ENCODE data around the gene GALNT18.

The GALNT18 gene

DNA sequence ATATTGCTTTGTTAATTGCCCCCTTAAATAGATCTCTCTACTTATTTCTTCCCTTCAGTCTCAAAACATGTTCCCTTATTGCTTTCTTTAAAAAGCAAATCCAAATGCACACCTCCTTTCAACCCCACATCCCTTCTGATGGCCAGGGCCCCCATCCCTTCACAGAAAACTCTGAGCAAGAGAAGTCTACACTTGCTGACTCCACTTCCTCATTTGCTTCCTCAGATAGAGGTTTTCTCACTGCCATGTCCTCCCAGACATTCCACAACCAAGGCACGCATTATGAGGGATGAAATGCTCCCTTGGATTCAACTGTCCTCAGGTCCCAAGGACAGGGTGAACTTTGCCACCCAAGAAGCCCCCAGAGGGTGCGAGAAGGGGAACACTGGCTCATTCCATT is 311.9 kb downstream of the GALNT18 start:
- DNase-seq (ENCODE audit: low spot score): no peak

DNA sequence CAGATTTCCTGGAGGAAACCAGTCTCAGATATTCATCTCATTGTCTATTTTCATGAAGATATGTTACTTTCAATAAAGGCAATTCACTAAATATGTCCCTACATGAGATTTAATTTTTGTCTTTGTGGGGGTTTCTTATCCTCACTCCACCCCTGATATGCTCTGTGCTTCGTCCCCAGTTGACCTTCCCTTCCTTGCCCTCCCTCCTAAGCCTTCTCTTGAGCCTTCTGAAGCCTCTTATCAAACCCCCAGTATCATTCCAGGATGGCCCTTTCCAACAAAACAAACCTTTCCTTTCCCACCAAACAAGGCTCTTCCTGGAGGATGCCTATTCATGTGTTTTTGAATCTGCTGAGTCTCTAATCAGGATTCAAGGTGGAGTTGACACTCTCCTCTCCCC is 313.6 kb downstream of the GALNT18 start:
- DNase-seq (ENCODE audit: low spot score): no peak

DNA sequence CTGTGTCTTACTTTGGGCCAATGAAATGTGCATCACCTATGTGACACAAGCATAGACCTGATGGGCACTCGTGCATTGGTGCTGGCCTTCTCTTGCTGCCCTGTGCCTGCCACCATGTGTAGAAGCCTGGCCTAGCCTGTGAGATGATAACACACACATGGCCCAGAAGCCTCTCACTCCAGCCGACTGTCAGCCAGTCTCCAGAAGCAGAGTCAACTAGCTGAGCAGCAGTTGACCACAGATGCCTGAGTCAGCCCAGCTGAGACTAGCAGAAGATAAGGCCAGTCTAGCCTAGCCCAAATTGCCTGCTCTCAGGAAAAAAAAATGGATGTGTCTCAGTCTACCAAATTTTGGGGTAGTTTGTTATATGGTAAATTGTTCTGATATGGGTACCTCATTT is 314.9 kb downstream of the GALNT18 start:
- DNase-seq (ENCODE audit: low spot score): peak; percentile 28

DNA sequence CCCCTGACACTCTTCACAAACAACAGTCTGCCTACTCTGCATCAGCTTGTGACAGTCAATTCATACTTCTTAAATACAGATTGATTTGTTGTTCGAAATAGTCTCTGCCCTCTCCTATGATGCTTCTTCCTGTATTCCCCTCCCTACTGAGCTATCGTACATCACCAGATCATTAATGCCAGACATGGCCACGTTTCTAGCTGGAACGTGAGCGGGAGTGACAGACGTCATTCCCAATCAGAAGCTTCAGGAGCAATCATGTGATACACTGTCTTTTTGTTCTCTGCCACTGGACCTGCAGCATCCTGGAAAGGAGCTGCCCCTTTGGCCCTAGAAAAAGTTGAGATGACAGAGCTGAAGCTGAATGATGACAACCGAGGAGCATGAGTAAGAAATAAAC is 317.3 kb downstream of the GALNT18 start:
- no peak for DNase-seq (ENCODE audit: low spot score)

DNA sequence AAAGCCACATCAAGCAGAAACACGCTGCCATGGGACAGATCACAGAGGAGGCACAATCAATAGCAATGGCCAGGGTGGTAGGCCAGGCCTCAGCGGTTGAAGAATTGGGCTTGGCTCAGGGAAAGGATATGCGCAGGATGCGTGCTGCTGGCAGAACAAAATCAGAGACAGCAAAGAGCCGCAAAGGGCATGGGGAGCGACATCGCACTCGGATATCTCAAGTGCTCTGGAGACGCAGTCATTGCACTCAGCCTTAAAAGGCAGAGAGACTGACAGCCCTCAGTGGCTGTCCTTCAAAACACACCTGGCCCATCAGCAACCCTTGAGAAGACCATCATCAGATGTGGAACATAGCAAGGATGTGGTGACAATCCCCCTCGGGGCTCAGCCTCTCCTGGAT is 319.2 kb downstream of the GALNT18 start:
- no peak for DNase-seq (ENCODE audit: low spot score)

DNA sequence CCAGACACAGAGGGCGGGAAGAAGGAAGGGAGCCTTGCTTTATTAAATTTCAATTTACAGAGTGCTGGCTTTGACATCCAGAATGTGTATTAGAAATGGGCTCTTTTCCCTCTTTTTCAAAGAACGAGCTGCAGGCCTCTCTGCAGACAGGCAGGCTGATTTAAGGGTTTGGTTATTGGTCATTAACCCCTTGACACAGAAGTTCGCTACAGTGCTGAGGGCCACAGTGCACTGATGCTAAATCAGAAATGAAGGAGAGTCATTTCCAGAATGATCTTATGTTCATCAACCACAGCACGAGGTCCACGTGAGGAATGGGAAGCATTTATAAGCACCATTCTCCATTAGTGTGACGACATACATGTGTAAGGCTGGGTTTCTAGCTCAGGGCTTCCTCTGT is 320.6 kb downstream of the GALNT18 start:
- no peak for DNase-seq (ENCODE audit: low spot score)

DNA sequence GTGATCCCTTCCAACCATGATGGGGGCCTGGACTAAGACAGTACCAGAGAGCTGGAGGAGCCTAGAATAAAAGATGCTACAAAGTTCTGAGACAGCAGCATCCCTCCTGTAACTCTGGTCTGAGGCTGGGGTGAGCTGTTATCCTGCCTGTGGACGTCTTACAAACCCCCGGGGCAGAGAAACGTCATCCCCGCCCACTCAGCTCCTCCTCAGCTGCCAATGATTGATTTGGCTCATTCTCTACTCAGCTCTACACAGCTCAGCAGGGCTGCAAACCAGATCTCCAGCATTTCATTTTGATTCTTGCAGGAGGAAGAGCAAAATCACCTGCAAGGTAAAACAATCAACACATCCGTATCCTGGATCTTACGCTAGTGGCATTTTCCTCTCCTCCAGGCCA is 324.2 kb downstream of the GALNT18 start:
- DNase-seq (ENCODE audit: low spot score): no peak

DNA sequence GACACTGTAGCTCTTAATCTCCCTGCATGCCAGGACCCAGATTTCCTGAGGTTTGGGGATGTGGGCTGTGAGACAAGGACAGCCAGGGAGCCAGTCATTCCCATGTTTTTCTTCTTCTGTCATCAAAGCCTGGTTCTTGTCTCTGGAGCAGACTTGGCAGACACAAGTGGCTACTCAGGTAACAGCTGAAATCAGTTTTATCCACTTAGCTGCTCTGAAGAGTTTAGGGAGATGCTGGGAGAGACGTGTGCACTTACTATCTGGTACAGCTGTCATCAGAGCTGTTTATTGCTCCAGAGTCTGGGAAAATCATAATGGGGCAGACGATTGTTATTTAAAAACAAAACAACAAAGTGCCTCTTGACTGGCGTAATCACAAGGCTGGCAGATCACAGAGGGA is 325.4 kb downstream of the GALNT18 start:
- no peak for DNase-seq (ENCODE audit: low spot score)

DNA sequence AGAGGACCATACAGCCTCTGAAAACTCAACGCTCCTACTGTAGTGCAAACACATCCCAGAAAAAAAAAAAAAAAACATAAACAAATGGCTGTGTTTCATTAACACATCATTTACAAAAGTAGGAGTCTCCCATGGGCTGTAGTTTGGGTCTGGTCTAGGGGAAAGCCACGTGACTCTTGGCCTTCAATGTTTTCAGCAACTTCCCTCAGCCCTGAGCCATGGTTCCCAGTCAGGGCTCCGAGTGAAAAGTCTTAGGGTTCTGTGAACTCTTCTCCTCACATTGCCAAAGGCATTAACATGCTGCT is 327.3 kb downstream of the GALNT18 start:
- no peak for DNase-seq (ENCODE audit: low spot score)

DNA sequence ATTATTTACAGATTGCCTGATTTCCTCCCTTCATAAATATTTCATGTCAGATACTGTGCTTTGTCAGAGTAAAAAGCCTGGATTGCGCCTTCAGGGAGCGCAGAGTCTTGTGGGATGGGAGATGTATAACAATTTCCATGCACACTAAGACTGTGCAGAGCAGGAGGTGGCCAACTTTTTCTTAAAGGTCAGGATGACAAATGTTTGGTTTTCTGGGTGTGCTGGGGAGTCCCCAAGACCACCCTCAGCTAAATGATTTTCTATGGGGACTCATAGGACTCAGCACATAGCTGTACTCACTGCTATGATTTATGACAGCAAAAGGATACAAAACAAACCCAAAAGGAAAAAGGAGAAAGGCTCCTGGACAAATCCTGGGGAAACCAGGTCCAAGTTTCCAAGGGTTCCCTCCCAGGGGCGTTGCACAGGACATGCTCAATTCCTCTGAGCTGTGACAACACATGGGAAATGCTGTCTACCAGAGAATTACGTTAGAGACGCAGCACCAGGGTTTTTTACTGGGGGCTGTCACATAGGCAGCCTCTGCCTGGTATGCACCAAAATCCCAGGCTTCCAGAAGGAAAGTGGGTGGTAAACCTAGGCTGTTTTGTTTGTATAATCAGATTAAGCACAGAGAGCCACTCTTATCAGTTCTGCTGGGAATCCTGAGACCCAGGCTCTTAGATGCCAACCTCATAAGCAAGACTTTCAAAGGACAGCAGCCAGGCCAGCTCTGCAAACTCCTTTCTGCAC is 327.8 kb downstream of the GALNT18 start:
- DNase-seq (ENCODE audit: low spot score): no peak

DNA sequence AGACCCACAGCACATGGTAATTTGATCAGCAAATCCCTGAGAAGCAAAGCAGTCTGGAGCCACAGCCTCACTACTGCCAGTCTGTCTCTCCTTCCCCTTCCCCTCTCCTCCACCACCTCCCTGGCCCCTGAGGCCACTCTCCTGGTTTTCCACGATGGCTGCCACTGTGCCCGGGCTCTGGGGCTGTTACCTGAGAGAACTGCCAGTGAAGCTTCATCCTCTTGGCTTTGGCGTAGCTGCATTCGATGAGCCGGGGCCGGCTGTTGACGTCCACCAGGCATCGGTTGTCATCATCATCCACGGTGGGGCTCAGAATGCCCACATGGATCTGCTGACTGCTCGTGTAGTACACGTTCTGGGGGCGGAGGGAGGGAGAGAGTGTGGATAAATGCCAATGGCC is 329.0 kb downstream of the GALNT18 start:
- no peak for DNase-seq (ENCODE audit: low spot score)

DNA sequence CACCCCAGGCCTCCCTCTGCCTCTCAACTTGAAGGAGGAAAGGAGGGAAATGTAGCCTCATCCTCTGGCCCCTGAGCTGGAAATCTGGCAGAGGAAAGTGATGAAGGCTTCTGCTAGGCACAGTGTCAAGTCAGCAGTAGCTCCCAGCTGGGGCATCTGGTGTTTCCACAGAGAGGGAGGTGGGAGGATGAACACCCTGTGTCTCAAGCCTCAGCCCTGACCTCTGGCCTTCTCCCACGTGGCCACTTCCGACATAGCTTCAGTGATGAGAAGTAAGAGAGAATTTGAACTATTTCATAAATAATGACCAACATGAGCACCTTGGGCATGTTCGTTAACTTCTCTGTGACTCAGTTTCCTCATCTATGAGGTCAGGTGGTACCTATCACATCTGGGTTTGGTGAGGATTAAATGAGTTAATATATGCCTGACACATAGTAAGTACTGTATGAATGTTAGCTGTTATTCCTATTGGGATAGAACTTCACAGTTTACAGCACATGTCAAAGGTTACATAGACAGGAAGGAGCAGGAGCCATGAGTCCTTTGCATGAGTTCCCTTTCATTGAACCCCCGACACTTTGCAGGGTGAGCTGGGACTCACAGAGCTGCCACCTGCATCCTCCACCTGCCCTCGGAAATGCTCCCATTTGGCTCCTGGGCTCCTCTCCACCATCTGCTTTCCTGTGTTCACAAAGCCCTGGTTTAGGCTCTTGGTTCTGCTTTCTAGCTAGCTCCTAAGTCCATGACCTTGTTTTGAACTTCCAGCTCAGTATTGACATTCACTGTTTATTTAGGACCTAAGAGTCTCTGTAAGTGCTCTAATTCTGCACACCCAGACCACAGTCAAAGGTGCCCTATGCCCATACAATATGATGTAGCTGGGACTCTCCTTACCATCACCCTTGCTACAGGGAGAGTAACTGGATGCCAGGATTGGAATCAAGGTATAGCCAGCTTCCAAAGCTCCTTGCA is 330.5 kb downstream of the GALNT18 start:
- DNase-seq (ENCODE audit: low spot score): no peak

DNA sequence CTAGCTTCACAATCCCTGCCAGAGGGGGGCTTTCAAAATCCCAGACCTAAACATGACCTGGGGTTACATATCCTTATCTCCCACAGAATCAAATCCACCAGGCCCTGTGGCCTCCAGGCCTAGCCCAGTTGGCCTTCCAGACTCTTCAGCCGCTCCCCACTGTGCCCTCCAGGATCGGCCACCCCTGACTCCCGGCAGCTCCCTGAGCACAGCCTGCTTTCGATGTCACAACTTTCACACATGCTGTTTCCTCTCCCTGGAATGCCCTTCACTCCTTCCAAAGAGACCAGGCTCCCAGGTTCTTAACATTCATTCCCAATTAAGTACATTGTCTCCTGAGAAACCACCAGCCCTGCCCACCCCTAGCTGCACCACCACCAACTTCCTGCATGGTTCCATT is 331.5 kb downstream of the GALNT18 start:
- DNase-seq (ENCODE audit: low spot score): no peak

DNA sequence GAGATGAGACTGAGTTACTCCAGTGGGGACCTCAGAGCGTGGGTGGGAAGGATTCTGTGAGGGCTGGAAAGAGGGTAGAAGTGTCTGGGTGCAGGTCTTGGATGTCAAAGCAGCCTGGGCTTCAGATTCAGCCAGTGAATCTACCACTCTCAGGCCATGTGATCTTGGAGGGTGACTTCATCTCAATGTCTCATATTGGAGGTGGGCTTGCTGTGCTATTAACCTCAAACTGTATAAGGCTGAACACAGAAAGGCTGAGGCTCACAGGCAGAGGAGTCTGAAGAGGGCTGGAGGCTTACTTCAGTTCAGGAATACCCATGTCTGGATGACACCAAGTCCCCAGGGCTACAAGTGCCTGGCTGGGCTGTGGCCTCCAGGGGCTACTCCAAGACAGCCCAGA is 332.1 kb downstream of the GALNT18 start:
- no peak for DNase-seq (ENCODE audit: low spot score)

DNA sequence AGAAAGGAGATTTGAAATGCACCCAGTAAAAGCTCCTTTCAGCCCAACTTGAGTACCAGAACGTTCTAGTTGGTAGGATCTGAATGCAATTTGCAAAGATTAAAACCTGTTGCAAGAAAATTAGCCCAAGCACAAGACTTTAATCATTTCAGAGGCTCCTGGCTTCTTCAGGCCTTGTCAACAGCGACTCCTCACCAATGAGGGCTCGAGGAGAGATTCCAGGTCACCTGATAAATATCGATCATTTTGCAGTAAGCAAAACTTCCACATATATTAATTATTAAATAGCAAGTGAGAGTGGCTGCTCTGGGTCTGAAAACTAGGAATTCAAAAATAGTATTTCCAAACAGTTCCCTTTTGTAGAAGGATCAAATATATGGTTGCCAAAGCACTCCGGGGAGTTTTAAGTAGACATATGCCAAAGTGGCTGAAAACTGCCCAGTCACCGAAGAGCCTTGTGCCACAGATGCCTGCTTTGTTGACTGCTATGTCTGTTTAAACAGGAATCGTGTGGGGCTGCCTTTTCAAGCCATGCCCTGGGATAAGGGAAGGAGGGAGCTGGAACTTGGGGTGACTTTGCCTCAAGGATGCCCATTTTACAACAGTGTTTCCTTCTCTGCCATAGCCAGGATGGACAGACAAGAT is 332.7 kb downstream of the GALNT18 start:
- no peak for DNase-seq (ENCODE audit: low spot score)

DNA sequence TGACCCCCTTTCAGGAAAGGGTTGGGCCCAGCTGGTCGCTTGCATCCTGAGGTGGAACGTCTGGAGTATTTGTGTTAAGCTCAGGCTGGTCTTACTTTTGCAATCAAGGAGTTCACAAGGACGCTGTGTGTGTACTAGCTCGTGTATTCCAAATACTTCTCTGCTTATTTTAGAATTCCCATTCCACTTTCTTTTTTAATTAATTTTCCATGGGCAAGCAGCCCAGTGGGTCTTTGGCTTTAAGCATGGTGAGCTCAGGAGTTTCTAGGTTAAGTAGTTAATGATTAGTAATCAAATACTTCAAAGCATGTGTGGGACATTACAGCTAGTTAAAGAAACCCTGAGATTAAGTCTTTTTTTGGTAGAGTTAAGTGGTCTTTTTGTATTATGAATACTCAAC is 337.3 kb downstream of the GALNT18 start:
- peak; percentile 33 for DNase-seq (ENCODE audit: low spot score)

DNA sequence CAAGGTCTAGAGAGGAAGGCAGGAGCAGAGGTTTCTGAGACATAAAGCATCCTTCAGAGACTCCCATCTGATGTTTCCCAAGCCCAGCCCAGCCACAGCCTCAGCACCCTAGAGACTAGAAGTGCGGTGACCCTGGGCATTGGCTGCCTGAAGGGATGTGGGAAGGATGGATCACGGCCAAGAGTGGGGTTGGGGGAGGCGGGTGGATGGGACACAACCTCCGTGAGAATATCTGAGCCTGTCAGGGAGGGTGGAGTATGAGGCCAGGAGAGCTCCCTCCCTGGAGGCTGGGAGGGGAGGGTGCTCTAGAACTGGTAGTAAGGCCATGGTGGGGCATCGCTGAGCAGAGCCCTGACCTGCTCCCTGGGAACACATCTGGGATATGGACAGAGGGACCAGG is 340.2 kb downstream of the GALNT18 start:
- no peak for DNase-seq (ENCODE audit: low spot score)

DNA sequence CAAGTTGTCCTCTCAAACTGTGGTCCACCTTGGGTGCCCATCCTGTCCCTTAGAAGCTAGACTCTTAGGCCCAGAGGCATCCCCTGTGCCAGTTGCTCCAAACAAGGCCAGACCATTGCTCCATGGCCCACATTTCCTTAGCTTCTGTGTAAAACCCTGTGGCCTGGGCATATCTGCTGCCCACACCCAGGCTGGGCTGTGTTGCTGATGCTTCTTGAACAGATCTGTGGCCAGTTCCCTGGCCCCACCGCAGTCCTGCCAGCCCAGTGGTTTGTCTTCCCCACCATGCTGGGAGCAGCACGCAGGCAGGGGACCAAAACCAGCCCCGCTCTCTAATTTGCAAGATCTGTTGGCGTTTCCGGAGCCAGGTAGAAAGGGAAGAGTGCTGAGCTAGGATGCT is 341.0 kb downstream of the GALNT18 start:
- no peak for DNase-seq (ENCODE audit: low spot score)

DNA sequence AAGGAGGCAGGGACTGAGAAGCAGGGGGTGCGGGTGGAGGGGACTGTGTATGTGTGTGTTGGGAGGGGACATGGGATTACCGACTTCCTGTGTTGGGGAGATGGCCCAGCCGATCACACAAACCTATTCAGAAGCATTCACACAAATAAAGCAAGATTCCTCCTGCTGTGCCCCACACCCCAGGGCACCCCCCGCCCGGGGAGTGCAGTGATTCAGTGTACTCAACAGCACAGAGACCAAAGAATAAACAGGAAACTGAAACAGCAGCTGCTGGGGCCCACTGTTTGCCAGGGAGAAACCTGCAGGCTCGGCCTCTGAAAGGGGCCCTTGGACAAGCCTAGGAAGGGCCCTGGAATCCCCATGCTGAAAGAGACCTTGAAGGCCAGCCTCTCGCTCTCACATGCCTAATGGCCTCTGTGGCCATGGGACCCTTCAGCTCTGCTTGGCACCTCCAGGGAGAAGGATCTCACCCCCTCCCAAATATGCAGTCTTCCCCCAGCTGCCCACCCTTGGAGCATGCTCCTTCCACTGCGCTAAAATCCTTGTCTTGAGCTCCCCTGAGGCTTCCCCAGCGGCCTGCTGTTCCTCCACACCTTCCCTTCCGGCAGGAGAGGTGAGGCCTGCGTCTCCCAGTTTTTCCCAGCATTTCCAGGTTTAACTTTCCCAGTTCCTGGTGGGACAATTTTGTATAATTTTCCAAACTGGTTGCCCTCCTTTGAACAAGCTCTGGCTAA is 341.7 kb downstream of the GALNT18 start:
- no peak for DNase-seq (ENCODE audit: low spot score)

DNA sequence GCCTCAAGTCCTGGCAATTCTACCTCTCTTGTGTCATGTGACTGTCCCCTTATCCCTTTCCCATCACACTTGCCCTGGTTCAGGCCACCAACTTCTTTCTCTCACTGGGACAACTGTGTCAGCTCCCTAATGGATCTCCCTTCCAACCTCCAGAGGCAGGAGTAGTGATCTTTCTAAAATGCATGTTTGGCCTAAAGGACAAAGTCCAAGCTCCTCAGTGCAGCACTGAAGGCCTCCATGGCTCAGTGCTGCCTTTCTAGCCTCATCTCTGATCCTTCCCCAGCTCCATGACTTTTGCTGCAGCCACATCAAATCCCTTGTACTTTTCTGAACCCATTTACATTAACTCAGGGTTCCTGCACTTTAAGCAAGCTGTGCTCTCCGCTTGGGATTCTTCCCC is 349.6 kb downstream of the GALNT18 start:
- no peak for DNase-seq (ENCODE audit: low spot score)

DNA sequence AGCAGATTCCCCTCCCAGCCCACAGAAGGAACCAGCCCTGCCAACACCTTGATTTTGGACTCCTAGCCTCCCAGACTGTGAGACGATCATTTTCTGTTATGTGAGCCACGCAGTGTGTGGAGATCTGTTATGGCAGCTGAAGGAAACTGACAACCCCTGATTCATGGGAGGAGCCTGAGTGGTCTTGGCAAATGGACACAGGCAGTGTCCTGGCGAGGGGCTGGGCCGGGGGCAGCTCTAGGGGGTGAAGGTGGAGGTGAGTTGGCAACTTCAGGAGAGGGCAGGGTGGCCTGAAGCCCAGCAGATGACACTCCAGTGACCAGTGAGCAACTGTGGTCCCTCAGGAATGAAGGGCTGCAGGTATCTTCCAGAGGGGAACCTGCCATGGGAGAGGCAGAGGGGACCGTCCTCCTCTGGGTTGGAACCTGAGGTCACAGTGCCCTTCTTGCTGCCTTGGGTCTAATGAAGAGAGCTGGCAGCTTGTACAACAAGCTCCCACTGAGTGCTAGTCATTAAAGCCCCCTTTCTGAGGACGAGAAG is 351.5 kb downstream of the GALNT18 start:
- no peak for DNase-seq (ENCODE audit: low spot score)

DNA sequence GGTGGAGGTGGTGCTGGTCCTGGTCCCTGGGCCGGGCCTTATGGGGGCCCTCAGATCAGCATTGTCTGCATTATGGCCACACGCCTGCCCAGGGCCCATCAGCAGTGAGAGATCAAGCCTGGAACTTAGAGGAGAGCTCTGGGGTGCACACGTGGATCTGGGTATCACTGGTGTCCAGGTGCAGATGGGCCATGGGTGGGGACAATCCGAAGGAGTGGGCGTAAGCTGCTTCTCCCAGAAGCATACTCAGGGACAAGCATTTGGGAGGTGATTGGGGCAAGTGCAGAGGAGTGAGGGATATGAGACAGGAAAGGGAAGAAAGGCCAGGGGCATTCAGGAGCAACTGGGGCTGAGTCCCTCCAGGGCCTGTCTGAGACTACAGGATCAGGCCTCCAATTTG is 353.1 kb downstream of the GALNT18 start:
- no peak for DNase-seq (ENCODE audit: low spot score)

All from kidney tubule cell (primary cell).